ENCODE data around the gene LYPD4.

DNA sequence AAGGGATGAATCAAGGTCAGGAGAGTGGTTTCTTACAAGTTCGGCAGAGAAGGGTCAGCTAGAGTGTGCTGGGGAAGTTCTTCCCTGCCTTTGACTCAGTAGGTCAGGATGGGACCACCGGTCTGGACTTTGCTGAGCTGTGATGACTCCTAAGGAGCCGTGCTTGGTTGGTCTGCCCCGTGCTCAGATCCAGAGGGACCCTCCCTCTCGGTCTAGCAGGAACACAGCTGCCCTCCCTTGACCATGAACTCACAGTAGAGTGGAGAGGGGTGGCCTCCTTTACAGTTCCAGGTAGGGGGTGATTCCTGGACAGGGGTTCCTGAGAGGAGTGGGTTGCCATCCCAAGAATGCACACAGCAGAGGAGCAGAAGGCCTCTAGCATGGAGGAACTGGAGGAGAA, 19.9 kb upstream of the LYPD4 start:
- TF ChIP-seq YY1 (IDR thresholded peaks at IDR 0.05; ENCODE audit: insufficient read depth, insufficient read length): no peak
- TF ChIP-seq ZNF274 (IDR thresholded peaks at IDR 0.05; ENCODE audit: low read depth, low read length): no peak
- TF ChIP-seq SUZ12 (IDR thresholded peaks at IDR 0.05; ENCODE audit: extremely low read depth, insufficient read depth, insufficient read length): no peak

Data from NT2/D1 (cell line).